OCI-LY3 (cell line): ENCODE data around the gene ATG4C.

Experiments used
- H2AFZ ChIP-seq: fragments of 200-600, 300-600 bp; shearing (Covaris generic); 2 replicates; pipeline ENCODE4 v1.6.0; 2014; ENCODE audit warnings: antibody characterized with exemption, low read depth, low read length
- H3K27ac ChIP-seq: fragments of 200-600, 300-600 bp; sonication (generic); 2 replicates; pipeline ENCODE4 v1.5.1; 2014; ENCODE audit warnings: mild to moderate bottlenecking, low read length, moderate library complexity, mixed read lengths
- H3K27me3 ChIP-seq: fragments of 200-600, 300-600 bp; sonication (generic); 2 replicates; pipeline ENCODE4 v1.6.1; 2014; ENCODE audit warnings: low read depth, low read length, mixed read lengths
- H3K36me3 ChIP-seq: fragments of 200-600, 300-600 bp; sonication (generic); replicated peaks from 2 replicates; pipeline ENCODE3; 2014; ENCODE audit warnings: low read depth, low read length, mixed read lengths
- H3K4me1 ChIP-seq: fragments of 300-600, 200-600 bp; sonication (generic); 2 replicates; pipeline ENCODE4 v1.6.1; 2014; ENCODE audit warnings: low read length, mixed read lengths
- H3K4me2 ChIP-seq: fragments of 200-600, 300-600 bp; sonication (generic); 2 replicates; pipeline ENCODE4 v1.6.1; 2014; ENCODE audit warnings: low read length, mixed read lengths
- H3K4me3 ChIP-seq: fragments of 300-600, 200-600 bp; sonication (generic); 2 replicates; pipeline ENCODE4 v1.5.1; 2014; ENCODE audit warnings: antibody characterized with exemption, mild to moderate bottlenecking, low read length, moderate library complexity
- H3K79me2 ChIP-seq: fragments of 300-600, 200-600 bp; shearing (Covaris generic); 2 replicates; pipeline ENCODE4 v1.6.1; 2014; ENCODE audit warnings: mild to moderate bottlenecking, low read length, mixed read lengths
- H3K9ac ChIP-seq: fragments of 300-600, 200-600 bp; shearing (Covaris generic); 2 replicates; pipeline ENCODE4 v1.6.0; 2014; ENCODE audit warnings: mild to moderate bottlenecking, low read length, moderate library complexity
- H3K9me3 ChIP-seq: fragments of 200-600, 300-600 bp; shearing (Covaris generic); 2 replicates; pipeline ENCODE4 v1.6.1; 2014; ENCODE audit warnings: low read length, mixed read lengths; ENCODE audit not compliant: insufficient read depth
- H4K20me1 ChIP-seq: fragments of 200-600, 300-600 bp; sonication (generic); 2 replicates; pipeline ENCODE4 v1.6.1; 2016; ENCODE audit warnings: low read length, mixed read lengths; ENCODE audit not compliant: insufficient read depth
- EZH2phosphoT487 ChIP-seq: fragments of 200-600 bp; shearing (Covaris generic); IDR thresholded peaks from 2 replicates; pipeline ENCODE4 v1.6.1; 2018; ENCODE audit warnings: antibody characterized with exemption, mixed run types, low read depth
- TF ChIP-seq, protein P1 (sequence below): fragments of 200-600, 300-600 bp; sonication (generic); IDR thresholded peaks from 2 replicates; pipeline ENCODE4 v1.5.1; 2014; ENCODE audit warnings: antibody characterized with exemption, low read length, low read depth

The ATG4C gene

DNA sequence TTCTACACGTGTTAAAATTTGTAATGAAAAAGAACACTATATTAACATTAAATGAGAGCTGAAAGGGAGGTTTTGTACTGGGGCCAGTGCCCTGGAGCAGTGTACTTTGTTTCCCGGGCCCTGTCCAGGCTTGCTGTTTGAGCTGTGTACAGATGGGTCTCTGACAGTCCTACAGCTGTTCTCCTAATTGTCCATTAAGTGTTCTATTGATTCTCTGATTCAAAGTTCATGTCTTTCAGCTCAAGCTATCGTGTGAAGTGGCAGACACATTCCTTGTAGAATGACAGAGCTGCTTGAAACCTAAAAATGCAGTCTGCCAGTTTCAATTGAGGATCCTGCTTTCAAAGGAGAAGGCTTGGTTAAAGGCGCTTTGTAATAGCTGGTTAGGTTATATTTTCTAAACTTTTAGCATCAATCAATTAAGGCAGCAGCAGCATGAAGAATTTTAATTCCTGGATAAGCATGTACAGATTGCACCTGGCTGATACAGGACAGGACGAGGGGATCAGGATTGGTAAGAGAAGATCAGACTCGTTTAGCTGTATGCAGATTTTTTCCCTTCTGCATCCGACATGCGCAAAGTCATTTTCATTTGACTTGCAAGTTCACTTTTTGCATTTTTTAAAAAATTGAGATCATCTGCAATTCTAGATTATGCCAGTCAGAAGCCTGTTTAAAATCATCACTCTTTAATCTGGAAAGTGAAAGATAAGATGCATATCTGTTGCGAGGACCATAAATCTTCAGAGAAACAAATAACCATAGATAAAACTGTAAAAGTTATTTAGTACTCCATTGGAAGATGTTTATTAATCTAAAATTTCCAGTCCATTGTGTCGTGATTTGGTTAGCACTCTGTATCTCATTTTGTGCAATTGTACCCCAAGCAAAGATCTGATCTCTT is 98.5 kb downstream of the ATG4C start:
- H3K9ac ChIP-seq: no peak overlapping the region
- peaks cover 3% of the 10 kb centered on the region; the same call in 1 of the 2 replicates for H3K9me3 ChIP-seq
- H3K4me3 ChIP-seq: no peak overlapping the region
- no peaks in the 10 kb centered on the region for H3K36me3 ChIP-seq
- no peak for TF ChIP-seq EZH2phosphoT487
- TF ChIP-seq, protein P1, sequence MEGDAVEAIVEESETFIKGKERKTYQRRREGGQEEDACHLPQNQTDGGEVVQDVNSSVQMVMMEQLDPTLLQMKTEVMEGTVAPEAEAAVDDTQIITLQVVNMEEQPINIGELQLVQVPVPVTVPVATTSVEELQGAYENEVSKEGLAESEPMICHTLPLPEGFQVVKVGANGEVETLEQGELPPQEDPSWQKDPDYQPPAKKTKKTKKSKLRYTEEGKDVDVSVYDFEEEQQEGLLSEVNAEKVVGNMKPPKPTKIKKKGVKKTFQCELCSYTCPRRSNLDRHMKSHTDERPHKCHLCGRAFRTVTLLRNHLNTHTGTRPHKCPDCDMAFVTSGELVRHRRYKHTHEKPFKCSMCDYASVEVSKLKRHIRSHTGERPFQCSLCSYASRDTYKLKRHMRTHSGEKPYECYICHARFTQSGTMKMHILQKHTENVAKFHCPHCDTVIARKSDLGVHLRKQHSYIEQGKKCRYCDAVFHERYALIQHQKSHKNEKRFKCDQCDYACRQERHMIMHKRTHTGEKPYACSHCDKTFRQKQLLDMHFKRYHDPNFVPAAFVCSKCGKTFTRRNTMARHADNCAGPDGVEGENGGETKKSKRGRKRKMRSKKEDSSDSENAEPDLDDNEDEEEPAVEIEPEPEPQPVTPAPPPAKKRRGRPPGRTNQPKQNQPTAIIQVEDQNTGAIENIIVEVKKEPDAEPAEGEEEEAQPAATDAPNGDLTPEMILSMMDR: no peak
- H3K79me2 ChIP-seq: no peaks in the 10 kb centered on the region
- H3K27ac ChIP-seq: no peak overlapping the region
- no peak overlapping the region for H3K4me2 ChIP-seq
- H4K20me1 ChIP-seq: no peaks in the 10 kb centered on the region
- H2AFZ ChIP-seq: no peak overlapping the region
- no peaks in the 10 kb centered on the region for H3K4me1 ChIP-seq
- H3K27me3 ChIP-seq: no peaks in the 10 kb centered on the region

DNA sequence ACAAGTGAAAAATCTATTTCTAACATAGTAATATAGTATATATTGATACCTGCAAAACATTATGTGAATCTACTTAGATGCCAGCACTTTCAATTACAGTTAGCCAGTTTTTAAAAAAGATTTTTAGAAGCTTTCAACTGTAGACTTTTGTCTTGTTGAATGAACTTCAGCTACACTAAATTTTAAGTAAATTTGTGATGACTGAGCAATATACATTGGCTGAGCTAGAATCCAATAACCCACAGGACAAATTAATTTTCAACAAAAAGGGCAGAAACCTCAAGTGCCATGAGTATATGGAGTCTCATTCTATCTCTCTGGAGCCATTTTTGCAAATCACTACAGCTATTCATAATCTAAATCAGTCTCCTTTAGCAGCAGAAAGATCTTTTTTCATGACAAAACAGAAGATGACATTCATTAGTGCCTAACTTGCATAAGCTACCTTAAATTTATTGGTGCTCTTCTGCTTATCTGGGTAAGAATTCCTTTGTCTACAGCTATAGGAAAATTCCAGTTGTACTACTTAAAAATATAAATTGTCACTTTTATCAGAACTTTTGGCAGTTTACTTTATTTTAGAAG is 100.3 kb downstream of the ATG4C start:
- Histone ChIP-seq H4K20me1 (no peaks in the 10 kb centered on the region), H3K4me2 (no peak overlapping the region), H3K9me3 (peaks cover 3% of the 10 kb centered on the region; the same call in 1 of the 2 replicates), H3K79me2 (no peaks in the 10 kb centered on the region), H3K4me1 (peaks cover 4% of the 10 kb centered on the region; the same call in 1 of the 2 replicates), H3K27ac (no peak overlapping the region), H3K9ac (no peak overlapping the region), H2AFZ (no peak overlapping the region), H3K4me3 (no peak overlapping the region), H3K27me3 (no peaks in the 10 kb centered on the region), H3K36me3 (no peaks in the 10 kb centered on the region)
- TF ChIP-seq, protein P1: no peak
- TF ChIP-seq EZH2phosphoT487: no peak

DNA sequence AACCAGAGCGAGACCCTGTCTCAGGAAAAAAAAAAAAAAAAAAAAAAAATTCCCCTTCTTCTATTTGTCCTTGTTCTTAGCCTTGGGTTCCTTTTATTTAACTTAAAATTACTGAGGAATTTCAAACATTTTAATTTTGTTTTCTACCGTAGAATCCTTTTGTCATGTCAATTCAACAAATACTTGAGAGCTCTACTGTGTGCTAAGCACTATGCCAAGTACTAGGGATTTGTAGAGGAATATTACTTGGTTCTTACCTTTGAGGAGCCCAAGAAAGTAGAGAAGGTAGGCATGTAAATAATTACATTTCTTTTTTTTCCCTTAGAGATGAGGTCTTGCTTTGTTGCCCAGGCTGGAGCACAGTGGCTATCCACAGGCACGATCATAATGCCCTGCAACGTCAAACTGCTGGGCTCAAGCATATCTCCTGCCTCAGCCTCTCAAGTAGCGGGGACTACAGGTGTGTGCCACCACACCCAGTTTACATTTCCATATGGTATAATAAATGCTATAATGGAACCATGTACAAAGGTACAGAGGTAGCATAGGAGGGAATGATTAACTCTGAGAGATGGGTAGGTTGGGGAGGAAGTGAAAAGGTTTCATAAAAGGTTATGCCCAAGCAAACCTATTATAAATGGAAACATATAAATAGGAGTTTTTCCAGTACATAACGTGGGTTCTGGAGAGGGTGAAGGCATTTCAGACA is 104.0 kb downstream of the ATG4C start:
- H4K20me1 ChIP-seq: no peaks in the 10 kb centered on the region
- no peaks in the 10 kb centered on the region for H3K9me3 ChIP-seq
- no peaks in the 10 kb centered on the region for H3K27me3 ChIP-seq
- H3K4me1 ChIP-seq: peaks cover 4% of the 10 kb centered on the region; the same call in 1 of the 2 replicates
- TF ChIP-seq, protein P1: no peak
- no peak for TF ChIP-seq EZH2phosphoT487
- H3K4me3 ChIP-seq: no peak overlapping the region
- no peak overlapping the region for H2AFZ ChIP-seq
- no peaks in the 10 kb centered on the region for H3K36me3 ChIP-seq
- H3K27ac ChIP-seq: no peak overlapping the region
- H3K79me2 ChIP-seq: no peaks in the 10 kb centered on the region
- no peak overlapping the region for H3K9ac ChIP-seq
- H3K4me2 ChIP-seq: no peak overlapping the region

DNA sequence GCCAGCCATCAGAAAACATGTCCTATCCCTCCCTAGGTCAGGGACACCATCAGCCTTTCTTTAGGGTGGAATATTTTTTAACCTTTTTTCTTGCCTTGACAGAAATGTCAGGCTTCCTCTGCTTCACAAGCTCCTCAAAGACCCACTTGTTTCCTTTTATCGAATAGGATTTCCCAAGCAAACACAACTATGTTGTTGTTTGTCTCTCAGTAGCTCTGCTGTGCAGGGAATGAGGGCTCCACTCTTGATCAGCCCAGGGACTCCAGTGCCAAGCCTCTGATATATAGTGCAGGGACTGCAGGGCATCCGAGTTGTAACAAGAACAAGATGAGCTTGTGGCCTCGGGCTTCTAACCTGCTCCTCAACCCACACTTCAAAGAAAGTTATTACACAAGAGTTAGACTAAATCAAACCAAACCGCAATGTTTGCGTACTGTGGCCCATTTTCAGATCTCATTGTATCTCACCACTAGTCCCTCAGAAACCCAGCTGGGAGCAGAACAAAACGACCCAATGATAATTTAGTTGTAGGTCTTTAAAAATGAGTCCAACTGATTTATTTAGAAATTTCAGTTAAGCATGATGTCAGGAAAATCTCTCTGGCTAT is 108.1 kb downstream of the ATG4C start:
- H3K9ac ChIP-seq: no peak overlapping the region

More for the DNA sequence above, 108.1 kb downstream of the ATG4C start:
- Histone ChIP-seq H3K27me3 (no peaks in the 10 kb centered on the region), H3K4me3 (no peak overlapping the region), H2AFZ (no peak overlapping the region), H3K27ac (no peak overlapping the region), H3K4me1 (peaks cover 4% of the 10 kb centered on the region; the same call in 1 of the 2 replicates), H3K36me3 (no peaks in the 10 kb centered on the region), H3K4me2 (no peak overlapping the region), H3K79me2 (no peaks in the 10 kb centered on the region), H4K20me1 (no peaks in the 10 kb centered on the region), H3K9me3 (no peaks in the 10 kb centered on the region)
- TF ChIP-seq, protein P1: no peak
- no peak for TF ChIP-seq EZH2phosphoT487
